Kidney epithelial cell (primary cell): ENCODE data around the gene RNF126. TPM values are rescaled to one million over a fixed set of nuclear protein-coding genes. Genes with fewer than 3 reads are reported as not detected.

Source experiments
- DNase-seq: peaks from one replicate; pipeline ENCODE4 v3.0.0-alpha.2; 2010; ENCODE audit warnings: low read depth
- H3K27me3 ChIP-seq: 2 replicates; pipeline ENCODE4 v1.6.0; 2011; ENCODE audit warnings: low read length; ENCODE audit not compliant: control insufficient read depth, insufficient read depth
- H3K36me3 ChIP-seq: 2 replicates; pipeline ENCODE4 v1.5.1; 2011; ENCODE audit warnings: low read length; ENCODE audit not compliant: control insufficient read depth, insufficient read depth
- H3K4me3 ChIP-seq: 2 replicates; pipeline ENCODE4 v1.5.1; 2011; ENCODE audit warnings: low read depth, mild to moderate bottlenecking, control low read depth, low read length
- CTCF ChIP-seq: IDR thresholded peaks from 2 replicates; pipeline ENCODE4 v1.5.1; 2011; ENCODE audit warnings: mild to moderate bottlenecking, moderate library complexity, low read length, control low read depth, inconsistent platforms; ENCODE audit not compliant: insufficient read depth, poor library complexity, severe bottlenecking
- total RNA-seq: library from RNA; depleted of rRNA; stranded (reverse); fragments of >200 nt; gene quantifications from 2 replicates; pipeline ENCODE4 v1.2.3, GENCODE V29; 2015

RNF126 gene
- total RNA-seq, 1 donor from 2014 or later = 77.6 TPM

DNA sequence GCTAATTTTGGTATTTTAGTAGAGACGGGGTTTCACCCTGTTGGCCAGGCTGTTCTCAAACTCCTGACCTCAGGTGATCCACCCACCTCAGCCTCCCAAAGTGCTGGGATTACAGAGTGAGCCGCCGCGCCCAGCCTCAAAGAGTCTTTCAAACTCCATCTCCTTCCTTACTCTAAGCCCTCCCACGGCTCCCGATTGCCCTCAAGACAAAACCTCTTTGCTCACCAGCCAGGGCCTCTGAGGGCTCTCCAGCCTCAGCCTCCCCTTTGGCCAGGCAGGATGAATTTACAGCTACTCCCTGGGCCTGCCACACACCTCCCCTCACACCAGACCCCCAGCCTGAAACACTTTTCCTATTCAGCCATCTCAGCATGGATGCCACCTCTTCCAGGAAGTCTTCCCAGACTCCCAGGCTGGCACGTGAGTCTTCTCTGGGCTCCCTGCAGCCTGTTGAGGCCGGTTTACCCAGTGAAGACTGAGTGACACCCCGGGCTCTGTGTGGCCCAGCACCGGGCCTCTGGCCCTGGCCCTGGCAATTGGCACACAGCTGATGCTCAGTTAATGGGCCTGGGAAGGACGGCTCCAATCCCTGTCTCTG is 24.7 kb upstream of the RNF126 start:
- no peak for DNase-seq
- peaks cover 2% of the 10 kb centered on the region for H3K36me3 ChIP-seq
- TF ChIP-seq CTCF = no peak
- no peak overlapping the region for H3K4me3 ChIP-seq
- H3K27me3 ChIP-seq = no peaks in the 10 kb centered on the region

DNA sequence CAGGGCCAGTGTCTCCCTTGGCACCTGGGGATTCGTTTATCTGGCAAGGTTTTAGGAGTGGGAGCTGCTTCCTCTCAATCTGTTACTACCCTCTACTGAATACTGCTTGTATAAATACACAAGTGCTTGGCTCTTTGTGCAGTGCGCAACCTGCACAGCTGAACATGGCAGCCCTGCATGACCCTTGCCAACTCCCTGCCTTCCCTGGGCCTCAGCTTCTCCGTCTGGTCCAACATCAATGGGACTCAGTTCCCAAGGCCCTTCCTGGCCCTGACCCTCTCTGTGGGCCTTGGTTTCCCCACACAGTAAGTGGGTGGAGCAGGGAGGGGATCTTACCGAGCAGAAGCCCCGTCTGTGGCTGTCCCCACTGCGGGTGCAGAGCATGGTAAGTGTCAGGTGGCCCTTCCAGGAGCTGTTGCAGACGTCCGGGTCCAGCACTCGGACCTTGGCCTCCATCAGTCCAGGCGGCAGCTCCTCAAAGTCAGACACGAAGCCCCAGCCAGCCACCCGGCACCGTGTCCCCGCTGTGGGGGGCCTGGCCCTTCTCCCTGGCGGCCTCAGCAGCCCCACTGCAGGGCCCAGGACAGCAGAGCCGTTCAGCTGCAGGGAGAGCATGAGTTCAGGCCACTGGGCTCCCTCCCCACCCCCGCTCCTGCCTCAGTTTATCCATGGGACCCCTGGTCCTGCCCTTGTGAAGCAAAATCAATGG is 23.7 kb upstream of the RNF126 start:
- Histone ChIP-seq H3K4me3 (no peak overlapping the region), H3K27me3 (no peaks in the 10 kb centered on the region), H3K36me3 (peaks cover 2% of the 10 kb centered on the region)
- DNase-seq = no peak
- TF ChIP-seq CTCF = no peak

DNA sequence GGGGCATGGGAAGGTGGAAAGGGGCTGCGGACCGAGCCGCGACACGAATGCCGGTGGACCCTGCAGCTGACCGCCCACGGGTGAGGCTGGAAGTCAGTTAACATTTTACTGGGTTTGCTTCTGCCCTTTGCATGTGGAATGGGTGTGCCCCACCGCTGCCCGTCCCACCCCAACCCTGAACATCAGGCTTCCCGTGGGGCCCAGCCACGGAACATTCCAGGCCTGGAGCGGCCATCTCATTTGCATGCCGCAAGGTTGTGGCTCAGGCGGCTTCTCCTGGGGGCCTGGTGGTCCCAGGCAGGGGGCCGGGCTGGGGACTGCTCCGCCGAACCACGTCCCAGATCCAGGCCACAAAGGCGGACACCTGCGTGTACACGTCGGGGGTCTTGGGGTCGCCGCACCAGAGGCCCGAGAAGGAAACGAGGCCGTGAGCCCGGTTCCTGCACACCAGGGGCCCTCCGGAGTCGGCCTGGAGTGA is 22.5 kb upstream of the RNF126 start:
- Histone ChIP-seq H3K36me3 (peaks cover 2% of the 10 kb centered on the region), H3K27me3 (no peaks in the 10 kb centered on the region), H3K4me3 (no peak overlapping the region)
- DNase-seq = no peak
- TF ChIP-seq CTCF = no peak

DNA sequence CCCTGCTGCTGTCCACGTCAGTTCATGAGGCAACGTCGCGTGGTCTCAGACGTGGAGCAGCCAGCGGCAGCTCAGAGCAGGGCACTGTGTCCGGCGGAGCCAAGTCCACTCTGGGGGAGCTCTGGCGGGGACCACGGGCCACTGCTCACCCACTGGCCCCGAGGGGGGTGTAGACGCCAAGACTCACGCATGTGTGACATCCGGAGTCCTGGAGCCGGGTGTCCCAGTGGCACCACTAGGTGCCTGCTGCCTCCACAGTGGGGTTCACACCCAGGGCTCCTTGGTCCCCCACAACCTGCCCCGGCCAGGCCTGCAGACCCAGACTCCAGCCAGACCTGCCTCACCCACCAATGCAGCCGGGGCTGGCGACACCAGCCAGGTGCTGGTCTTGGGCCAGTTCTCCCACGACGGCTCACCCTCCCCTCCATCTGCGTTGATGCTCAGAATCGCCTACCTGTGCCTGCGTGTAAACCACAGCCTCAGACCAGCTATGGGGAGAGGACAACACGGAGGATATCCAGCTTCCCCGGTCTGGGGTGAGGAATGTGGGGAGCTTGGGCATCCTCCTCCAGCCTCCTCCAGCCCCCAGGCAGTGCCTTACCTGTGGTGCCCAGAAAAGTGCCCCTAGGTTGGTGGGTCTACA is 19.8 kb upstream of the RNF126 start:
- H3K36me3 ChIP-seq = peaks cover 4% of the 10 kb centered on the region
- no peaks in the 10 kb centered on the region for H3K27me3 ChIP-seq
- H3K4me3 ChIP-seq = no peak overlapping the region

More for the DNA sequence above, 19.8 kb upstream of the RNF126 start:
- TF ChIP-seq CTCF = no peak
- no peak for DNase-seq
